IgD-negative memory B cell (primary cell): ENCODE results near the gene EIF4E1B. TPM values are rescaled to one million over a fixed set of nuclear protein-coding genes. Genes with fewer than 3 reads are reported as not detected.

Experiments used
- H3K27ac Mint-ChIP-seq, 3 donors: one replicate each; pipeline ENCODE4 v1.8.0; 2020 to 2022; ENCODE audit warnings: mild to moderate bottlenecking in 3 of 3, mixed read lengths in 3 of 3, moderate library complexity in 1 of 3
- H3K27me3 Mint-ChIP-seq: one replicate; pipeline ENCODE4 v1.8.0; 2021; ENCODE audit warnings: mixed read lengths
- H3K36me3 Mint-ChIP-seq: one replicate; pipeline ENCODE4 v1.8.0; 2020; ENCODE audit warnings: mild to moderate bottlenecking, mixed read lengths
- H3K4me1 Mint-ChIP-seq, 3 donors: one replicate each; pipeline ENCODE4 v1.8.0; 2020 to 2022; ENCODE audit warnings: mixed read lengths in 3 of 3, mild to moderate bottlenecking in 1 of 3
- H3K4me3 Mint-ChIP-seq, 4 donors: one replicate each; pipeline ENCODE4 v1.8.0; 2020 to 2022; ENCODE audit warnings: mild to moderate bottlenecking in 4 of 4, mixed read lengths in 4 of 4, moderate library complexity in 3 of 4
- H3K9me3 Mint-ChIP-seq, 3 donors: one replicate each; pipeline ENCODE4 v1.8.0; 2020 to 2021; ENCODE audit warnings: mixed read lengths in 3 of 3, mild to moderate bottlenecking in 1 of 3
- polyA plus RNA-seq: library from polyadenylated mRNA; unstranded; fragments of 300-500 nt; fragmentation: Illumina TruSeq; gene quantifications from one replicate; pipeline ENCODE4 v1.2.3, GENCODE V29; 2021

The EIF4E1B gene
- polyA plus RNA-seq, 1 donor from 2014 or later, result not detected

DNA sequence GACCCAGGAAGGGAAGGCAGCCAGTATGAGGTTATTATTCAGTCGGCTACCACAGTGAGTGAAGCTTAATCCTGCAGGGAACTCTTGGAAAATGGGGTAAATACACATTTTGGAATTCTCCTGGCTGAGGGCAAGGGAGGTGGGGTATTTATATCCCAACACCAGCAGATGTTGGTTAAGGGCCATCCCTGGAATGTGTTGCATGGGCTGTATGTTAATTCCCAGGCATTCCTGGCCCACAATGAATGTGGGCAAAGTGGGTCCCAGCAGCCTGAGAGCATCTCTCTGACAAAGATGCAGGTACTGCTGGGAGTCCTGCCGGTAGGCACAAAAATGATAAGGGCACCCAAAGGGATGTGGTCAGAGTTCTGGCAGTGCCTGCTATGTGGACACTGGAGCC, 17.6 kb upstream of the EIF4E1B start:
- Mint-ChIP-seq H3K27ac (no peak overlapping the region), H3K4me3 (peak overlapping the region in 1 of 4 donors; percentile 47), H3K9me3 (peaks cover 0 to 2% (median 0%) of the 10 kb centered on the region in 3 donors), H3K4me1 (peaks cover 0 to 7% (median 5%) of the 10 kb centered on the region in 3 donors), H3K36me3 (no peaks in the 10 kb centered on the region), H3K27me3 (peaks cover 39% of the 10 kb centered on the region)

DNA sequence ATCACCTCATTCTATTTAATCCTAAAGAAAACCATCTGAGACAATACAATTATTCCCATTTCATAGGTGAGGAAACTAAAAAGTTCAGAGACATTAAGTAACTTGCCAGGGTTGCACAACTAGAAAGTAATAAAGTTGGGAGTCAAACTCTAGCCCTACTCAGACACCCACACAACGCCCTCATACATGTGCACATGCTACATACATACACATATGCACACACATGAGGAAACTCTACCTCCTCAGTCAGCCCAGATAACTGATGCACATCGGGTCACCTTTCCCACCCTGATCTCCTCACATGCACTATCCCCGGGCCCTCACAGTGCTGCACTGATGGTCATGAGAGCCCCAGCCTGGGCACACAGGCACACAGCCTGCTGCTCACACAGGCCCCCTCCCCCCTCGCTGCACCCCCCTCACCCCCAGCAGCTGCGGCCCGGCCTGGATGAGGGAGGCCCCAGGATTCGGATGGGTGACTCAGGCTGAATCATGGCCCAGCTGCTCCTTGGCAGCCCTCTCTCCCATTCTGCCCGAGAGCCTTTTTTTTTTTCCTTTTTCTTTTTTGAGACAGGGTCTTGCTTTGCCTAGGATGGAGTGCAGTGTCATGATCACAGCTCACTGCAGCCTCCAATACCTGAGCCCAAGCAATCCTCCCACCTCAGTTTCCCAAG, 15.5 kb upstream of the EIF4E1B start:
- H3K27me3 Mint-ChIP-seq, result peaks cover 56% of the 10 kb centered on the region
- no peaks in the 10 kb centered on the region for H3K36me3 Mint-ChIP-seq
- H3K27ac Mint-ChIP-seq, result no peak overlapping the region
- H3K4me3 Mint-ChIP-seq, result peak overlapping the region in 1 of 4 donors; percentile 13
- H3K9me3 Mint-ChIP-seq, result peaks cover 0 to 2% (median 0%) of the 10 kb centered on the region in 3 donors
- peaks cover 0 to 4% (median 0%) of the 10 kb centered on the region in 3 donors for H3K4me1 Mint-ChIP-seq

DNA sequence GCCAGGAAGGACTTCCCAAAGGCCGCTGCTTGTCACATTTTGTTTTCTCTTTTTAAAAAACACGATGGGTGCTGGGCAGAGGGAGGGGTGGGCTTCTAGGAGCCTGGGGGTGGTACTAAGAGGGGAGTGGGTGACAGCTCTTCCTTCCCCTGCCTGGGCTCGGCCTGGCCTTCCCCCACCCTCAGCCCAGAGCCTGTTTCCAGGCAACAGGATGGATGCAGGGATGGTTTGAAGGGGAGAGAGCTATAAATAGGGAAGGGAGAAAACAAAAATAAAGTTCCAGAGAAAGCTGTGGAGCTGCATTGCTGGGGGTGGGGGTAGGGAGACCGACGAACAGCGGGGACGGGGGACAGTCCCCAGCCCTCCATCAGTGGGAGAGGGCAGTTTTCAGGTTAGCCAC, 14.0 kb upstream of the EIF4E1B start:
- Mint-ChIP-seq H3K27ac (peak overlapping the region in 1 of 3 donors; percentile 57), H3K27me3 (peaks cover 67% of the 10 kb centered on the region), H3K9me3 (peaks cover 0 to 2% (median 0%) of the 10 kb centered on the region in 3 donors), H3K4me3 (no peak overlapping the region), H3K4me1 (peaks cover 3 to 6% (median 5%) of the 10 kb centered on the region in 3 donors), H3K36me3 (no peaks in the 10 kb centered on the region)

DNA sequence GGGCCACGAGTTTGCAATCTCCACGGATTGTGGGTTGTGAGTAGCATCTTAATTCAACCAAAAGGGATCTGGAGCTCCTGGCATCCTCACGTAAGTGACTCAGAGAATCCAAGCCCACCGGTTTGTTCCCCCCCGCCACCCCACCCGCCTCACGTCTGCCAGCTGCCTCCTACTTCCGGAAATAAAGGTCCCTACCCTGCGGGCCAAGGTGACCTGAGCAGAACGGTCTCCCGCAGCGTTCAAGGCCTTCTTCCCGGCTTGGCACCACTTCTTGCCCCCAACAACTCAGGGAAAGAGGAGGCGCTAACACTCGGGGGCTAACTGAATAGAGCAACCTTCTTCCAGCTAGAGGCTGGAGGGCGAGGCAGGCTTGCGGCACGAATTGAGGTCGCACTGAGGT, 11.7 kb upstream of the EIF4E1B start:
- H3K27me3 Mint-ChIP-seq, result peaks cover 54% of the 10 kb centered on the region
- H3K27ac Mint-ChIP-seq, result peak overlapping the region in 1 of 3 donors; percentile 31
- H3K4me1 Mint-ChIP-seq, result peaks cover 3 to 6% (median 5%) of the 10 kb centered on the region in 3 donors
- H3K4me3 Mint-ChIP-seq, result peak overlapping the region in 1 of 4 donors; percentile 28
- no peaks in the 10 kb centered on the region for H3K36me3 Mint-ChIP-seq
- no peaks in the 10 kb centered on the region for H3K9me3 Mint-ChIP-seq

DNA sequence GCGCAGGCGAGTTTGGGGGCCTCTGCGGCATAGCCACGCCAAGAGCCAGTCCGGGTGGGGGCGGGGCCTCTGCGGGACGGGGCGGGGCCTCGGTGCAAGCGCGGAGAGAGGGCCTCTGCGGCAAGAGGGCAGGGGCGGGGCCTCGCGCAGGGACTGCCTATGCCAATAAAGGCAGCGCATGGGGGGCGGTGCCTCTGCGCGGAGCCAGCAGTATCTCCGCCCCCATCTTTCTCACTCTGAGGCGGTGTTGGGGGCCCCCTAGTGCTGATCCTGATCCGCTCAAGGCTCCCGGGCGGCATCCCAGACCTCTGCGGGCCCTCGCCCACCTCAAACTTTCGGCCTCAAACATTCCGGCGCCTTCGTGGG, 11.3 kb upstream of the EIF4E1B start:
- Mint-ChIP-seq H3K27me3 (peaks cover 53% of the 10 kb centered on the region), H3K27ac (peak overlapping the region in 2 of 3 donors; percentile 31 to 63), H3K36me3 (no peaks in the 10 kb centered on the region), H3K4me3 (peak overlapping the region in 1 of 4 donors; percentile 28), H3K9me3 (no peaks in the 10 kb centered on the region), H3K4me1 (peaks cover 4 to 6% (median 5%) of the 10 kb centered on the region in 3 donors)

DNA sequence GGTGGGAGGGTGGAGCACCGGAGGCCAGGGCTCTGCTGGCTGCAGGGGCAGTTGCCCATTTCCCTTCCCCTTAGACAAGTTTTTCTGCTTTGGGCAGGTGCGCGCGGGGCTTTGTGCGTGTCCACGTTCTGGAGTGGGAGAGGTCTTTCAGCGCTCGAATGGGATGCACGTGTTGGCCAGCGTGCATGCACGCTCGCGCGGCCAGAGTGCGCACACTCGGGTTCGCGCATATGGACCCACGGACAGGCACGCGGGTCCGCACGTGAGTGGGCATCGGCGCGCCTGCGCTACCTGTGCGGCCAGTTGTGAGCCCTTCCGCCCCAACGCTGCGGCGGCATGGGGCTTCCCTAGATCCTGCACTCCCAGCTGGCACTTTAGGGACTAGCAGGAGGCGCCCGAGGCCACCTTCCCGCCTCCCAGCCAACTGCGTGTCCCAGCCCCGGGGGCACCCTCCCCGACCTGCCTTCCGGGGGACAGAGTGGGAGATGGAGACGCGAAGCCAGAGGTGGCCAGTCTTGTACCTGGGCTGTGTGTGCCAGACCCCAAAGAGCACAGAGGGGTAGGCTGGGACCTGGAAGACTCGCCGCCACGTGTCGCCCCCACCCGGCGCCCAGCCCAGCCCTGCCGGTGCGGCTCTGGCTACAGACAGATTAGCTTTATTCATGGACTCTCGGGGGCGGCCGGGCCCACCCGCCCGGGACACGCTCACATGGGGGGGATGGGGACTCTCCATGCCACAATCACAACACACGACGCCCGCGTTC, 10.7 kb upstream of the EIF4E1B start:
- Mint-ChIP-seq H3K27ac (peak overlapping the region in 1 of 3 donors; percentile 63), H3K27me3 (peaks cover 53% of the 10 kb centered on the region), H3K4me1 (peaks cover 5 to 6% (median 5%) of the 10 kb centered on the region in 3 donors), H3K9me3 (no peaks in the 10 kb centered on the region), H3K4me3 (peak overlapping the region in 1 of 4 donors; percentile 19), H3K36me3 (no peaks in the 10 kb centered on the region)

DNA sequence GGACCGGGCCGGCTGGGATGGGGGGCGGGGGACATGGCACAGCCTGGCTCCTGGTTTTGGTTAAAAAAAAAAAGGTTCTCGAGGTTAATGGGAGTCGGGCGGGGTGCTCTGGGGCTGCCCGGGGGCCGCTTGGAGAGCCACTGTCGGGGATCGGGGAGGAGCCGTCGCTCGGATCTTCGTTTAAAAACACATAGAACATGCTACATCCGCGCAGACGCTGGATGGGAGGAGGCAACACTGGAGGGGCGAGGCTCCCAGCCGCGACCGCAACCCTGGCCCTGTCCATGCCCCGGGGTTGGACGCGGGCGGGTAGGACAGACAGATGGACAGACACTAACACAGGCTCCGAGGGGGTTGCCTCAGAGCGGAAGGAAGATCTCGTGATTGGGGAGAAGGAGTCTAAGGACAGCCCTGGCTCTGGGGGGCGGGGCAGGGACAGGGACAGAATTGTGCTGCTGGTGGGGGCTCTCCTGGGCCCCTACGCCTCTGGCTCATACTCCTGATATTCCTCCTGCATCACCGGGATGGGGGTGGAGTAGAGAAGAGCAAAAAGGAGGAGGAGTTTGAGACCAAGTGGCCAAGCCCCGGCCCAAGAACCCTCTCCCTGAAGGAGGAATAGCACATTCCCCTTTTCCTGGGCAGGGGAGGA, 10.0 kb upstream of the EIF4E1B start:
- Mint-ChIP-seq H3K9me3 (no peaks in the 10 kb centered on the region), H3K27me3 (peaks cover 50% of the 10 kb centered on the region), H3K27ac (no peak overlapping the region), H3K4me1 (peaks cover 5 to 6% (median 5%) of the 10 kb centered on the region in 3 donors), H3K4me3 (peak overlapping the region in 2 of 4 donors; percentile 19 to 86), H3K36me3 (no peaks in the 10 kb centered on the region)

DNA sequence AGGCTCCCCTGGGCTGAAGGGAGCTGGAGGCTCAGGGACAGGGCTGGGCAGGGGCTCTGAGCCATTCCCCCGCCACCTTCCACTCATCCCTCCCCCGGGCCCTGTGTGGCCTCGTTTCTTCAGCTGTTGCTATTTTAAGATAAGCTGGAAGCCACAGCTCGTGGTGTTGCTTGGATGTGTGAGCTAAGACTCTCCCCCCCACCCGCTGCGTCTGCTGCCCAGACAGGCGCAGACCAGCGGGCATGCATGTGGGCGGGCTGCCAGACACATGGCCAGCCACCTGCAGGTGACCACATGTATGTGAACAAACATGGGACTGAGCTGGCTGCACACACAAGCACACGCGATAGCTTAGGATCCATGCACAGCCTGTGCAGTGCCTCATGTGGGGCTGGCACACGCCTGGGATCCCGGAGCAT, 8.8 kb upstream of the EIF4E1B start:
- peaks cover 5 to 8% (median 6%) of the 10 kb centered on the region in 3 donors for H3K4me1 Mint-ChIP-seq
- H3K9me3 Mint-ChIP-seq, result no peaks in the 10 kb centered on the region
- no peak overlapping the region for H3K27ac Mint-ChIP-seq
- no peaks in the 10 kb centered on the region for H3K36me3 Mint-ChIP-seq
- no peak overlapping the region for H3K4me3 Mint-ChIP-seq
- peaks cover 47% of the 10 kb centered on the region for H3K27me3 Mint-ChIP-seq

DNA sequence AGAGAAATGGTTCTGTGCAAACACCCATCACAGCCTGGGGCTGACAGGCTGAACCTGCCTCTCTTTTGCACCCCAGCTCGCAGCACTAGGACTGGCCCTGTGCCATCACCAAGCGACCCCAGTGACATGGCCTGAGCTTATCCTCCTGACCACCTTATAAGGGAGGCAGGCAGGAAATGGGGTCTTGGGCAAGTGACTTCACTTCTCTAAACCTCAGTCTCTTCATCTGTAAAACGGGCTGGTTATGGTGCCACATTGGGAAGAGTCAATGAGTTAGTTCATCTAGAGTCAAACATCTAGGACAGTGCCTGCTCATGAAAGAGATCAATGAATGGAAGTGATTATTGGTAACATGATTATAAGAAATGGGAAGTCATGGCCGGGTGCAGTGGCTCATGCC, 6.3 kb upstream of the EIF4E1B start:
- H3K9me3 Mint-ChIP-seq, result no peaks in the 10 kb centered on the region
- no peaks in the 10 kb centered on the region for H3K36me3 Mint-ChIP-seq
- H3K4me1 Mint-ChIP-seq, result peaks cover 5 to 10% (median 8%) of the 10 kb centered on the region in 3 donors
- H3K4me3 Mint-ChIP-seq, result no peak overlapping the region
- peaks cover 31% of the 10 kb centered on the region for H3K27me3 Mint-ChIP-seq
- H3K27ac Mint-ChIP-seq, result no peak overlapping the region

DNA sequence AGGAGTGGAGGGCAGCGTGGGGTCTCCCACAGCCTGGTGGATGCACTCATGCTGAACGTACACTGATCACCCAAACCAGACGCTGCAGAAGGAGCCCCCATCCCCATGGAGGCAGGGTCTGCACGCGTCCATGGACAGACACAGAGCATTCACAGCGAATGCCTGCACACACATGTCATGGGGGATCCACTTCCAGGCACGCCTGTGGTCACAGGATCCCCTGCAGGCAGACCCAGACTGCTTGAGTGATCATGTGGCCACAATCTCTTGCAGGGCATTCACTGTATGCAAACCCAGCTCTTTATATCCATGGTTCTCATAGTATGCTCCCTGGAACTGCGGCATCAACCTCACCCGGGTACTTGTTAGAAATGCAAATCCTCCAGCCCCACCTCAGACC, 5.5 kb upstream of the EIF4E1B start:
- Mint-ChIP-seq H3K4me3 (no peak overlapping the region), H3K27ac (no peak overlapping the region), H3K27me3 (peaks cover 31% of the 10 kb centered on the region), H3K36me3 (no peaks in the 10 kb centered on the region), H3K9me3 (no peaks in the 10 kb centered on the region), H3K4me1 (peaks cover 5 to 11% (median 8%) of the 10 kb centered on the region in 3 donors)

DNA sequence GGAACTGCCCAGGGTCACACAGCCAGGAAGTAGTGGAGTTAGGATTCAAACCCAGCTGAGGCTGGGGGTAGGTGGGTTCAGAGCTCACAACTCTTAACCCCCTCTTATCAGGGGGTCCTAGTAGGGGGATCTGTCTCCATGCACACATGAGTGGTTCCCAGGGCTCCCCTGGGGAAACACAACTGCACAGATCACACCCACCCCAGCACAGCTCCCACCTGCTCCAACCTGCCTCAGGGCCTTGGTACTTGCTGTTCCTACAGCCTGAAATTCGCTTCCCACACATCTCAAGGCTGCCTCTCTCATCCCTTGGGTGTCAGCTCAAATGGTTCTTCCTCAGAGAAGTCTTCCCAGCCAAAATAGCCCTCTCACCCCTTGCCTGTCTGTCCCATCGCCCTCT, 5.0 kb upstream of the EIF4E1B start:
- Mint-ChIP-seq H3K27ac (no peak overlapping the region), H3K4me1 (peaks cover 1 to 10% (median 4%) of the 10 kb centered on the region in 3 donors), H3K36me3 (no peaks in the 10 kb centered on the region), H3K9me3 (no peaks in the 10 kb centered on the region), H3K4me3 (no peak overlapping the region), H3K27me3 (peaks cover 26% of the 10 kb centered on the region)

DNA sequence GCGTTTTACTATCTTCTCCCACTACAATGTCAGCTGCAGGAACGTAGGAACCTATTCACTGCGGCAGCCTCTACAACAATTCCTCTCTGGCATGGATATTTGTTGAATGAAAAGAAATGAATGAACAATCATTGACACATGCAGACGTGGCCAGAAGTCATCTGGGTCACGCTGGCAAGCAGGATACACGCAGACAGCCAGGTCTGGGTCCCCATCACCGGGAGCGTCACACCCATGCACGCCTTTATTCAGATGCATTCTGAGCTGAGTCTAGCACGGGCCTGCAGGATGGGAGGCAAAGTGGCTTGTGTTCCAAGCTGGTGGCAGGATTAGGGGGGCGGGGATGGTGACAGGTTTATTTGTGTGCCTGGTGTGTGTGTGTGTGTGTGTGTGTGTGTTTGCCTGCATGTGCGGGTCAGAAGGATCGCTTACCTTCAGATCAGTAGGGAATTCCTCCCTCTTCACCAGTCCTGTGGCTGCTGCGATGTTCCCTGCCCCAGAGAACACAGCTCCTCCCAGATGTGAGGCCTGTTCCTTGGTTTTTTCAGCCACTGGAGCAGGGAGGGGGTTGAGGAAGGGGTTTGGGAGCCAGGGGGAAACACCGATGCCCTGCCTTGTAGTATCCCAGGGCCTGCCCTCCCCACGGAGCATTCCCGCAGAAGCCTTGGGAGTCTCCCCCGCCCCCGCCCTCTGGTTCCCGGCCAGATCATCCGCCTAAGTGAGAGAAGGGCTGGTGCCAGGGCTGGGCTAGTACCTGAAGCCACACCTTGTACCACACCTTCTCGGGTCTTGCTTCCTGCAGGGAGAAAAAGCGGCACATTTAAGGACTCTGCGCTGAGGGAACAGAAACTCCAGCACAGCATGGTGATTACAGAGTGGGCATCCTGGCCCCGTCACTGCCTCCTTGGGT, 4.3 kb upstream of the EIF4E1B start:
- peaks cover 7 to 16% (median 8%) of the 10 kb centered on the region in 3 donors for H3K4me1 Mint-ChIP-seq
- H3K27me3 Mint-ChIP-seq, result peaks cover 31% of the 10 kb centered on the region
- no peaks in the 10 kb centered on the region for H3K9me3 Mint-ChIP-seq
- no peak overlapping the region for H3K27ac Mint-ChIP-seq
- no peaks in the 10 kb centered on the region for H3K36me3 Mint-ChIP-seq
- H3K4me3 Mint-ChIP-seq, result no peak overlapping the region

DNA sequence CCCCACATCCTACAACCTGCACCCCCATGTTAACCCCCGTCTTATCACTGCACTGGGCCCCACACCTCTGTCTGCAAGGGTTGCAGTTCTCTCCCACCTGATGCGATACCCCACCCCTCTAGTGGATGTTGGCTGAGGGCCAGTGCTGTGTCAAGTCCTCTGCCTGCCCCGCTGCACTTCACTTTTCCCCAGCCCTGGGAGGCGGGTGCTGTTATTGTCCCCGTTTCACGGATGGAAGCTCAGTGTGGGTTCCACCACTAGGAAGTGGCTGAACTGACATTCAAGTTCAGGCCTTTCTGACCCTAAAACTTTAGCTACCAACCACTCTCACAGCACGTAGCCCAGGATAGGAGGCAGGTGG, 3.6 kb upstream of the EIF4E1B start:
- Mint-ChIP-seq H3K27ac (no peak overlapping the region), H3K4me1 (peaks cover 8 to 16% (median 8%) of the 10 kb centered on the region in 3 donors), H3K4me3 (no peak overlapping the region), H3K9me3 (no peaks in the 10 kb centered on the region), H3K27me3 (peaks cover 29% of the 10 kb centered on the region), H3K36me3 (no peaks in the 10 kb centered on the region)

DNA sequence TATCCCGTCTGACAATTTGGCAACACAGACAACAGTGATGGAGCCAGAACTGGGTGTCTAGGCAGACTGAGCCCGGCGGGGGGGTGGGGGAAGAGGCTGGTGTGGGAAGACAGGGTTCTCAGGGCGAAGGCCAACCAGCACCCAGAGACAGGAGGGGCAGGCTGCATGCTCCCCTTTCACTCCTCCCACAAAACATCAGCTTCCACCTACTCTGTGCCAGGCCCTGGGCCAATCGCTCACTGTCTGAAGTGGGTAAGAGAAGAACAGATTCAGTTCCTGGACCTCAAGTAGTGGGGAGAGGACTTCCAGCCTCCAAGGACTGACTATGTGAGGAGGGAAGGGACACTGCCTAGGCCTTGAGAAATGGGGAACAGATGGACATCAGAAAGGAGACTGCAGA, 2.9 kb upstream of the EIF4E1B start:
- Mint-ChIP-seq H3K36me3 (no peaks in the 10 kb centered on the region), H3K27ac (no peak overlapping the region), H3K4me3 (peak overlapping the region in 1 of 4 donors; percentile 50), H3K27me3 (peaks cover 29% of the 10 kb centered on the region), H3K4me1 (peaks cover 8 to 16% (median 9%) of the 10 kb centered on the region in 3 donors), H3K9me3 (no peaks in the 10 kb centered on the region)
